ENCODE results near the gene HLCS. TPM values are rescaled to one million over a fixed set of nuclear protein-coding genes. Genes with fewer than 3 reads are reported as not detected.

The HLCS gene
- total RNA-seq, 1 experiment from 2014 or later, result 12.7 TPM

DNA sequence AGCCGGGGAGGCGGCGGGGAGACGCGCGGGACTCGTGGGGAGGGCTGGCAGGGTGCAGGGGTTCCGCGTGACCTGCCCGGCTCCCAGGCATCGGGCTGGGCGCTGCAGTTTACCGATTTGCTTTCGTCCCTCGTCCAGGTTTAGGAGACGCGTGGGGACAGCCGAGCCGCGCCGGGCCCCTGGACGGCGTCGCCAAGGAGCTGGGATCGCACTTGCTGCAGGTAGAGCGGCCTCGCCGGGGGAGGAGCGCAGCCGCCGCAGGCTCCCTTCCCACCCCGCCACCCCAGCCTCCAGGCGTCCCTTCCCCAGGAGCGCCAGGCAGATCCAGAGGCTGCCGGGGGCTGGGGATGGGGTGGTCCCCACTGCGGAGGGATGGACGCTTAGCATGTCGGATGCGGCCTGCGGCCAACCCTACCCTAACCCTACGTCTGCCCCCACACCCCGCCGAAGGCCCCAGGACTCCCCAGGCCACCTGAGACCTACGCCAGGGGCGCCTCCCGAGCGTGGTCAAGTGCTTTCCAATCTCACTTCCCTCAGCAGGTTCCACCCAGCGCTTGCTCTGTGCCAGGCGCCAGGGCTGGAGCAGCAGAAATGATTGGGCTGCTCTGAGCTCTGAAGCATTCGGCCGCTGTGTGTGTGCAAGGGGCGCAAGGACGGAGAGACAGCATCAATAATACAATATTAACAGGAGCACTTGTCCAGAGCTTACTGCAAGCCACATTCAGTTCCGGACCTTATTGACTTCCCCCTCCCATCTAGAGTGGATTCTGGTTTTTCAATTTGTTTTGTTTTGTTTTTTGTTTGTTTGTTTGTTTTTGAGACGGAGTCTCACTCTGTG, 257.2 kb downstream of the HLCS start:
- H2AFZ ChIP-seq (ENCODE audit: low read length), result no peak overlapping the region
- no peak for TF ChIP-seq CTCF (conservative IDR thresholded peaks at IDR 0.05)

More for the DNA sequence above, 257.2 kb downstream of the HLCS start:
- Histone ChIP-seq H3K9ac (ENCODE audit: extremely low read depth, insufficient read length, low read length) (no peak overlapping the region), H2AK5ac (ENCODE audit: insufficient read length, low read length) (no peak overlapping the region), H3K23ac (ENCODE audit: insufficient read length, low read depth, low read length) (no peak overlapping the region), H3K56ac (ENCODE audit: insufficient read length, low read depth, low read length) (no peak overlapping the region), H4K91ac (ENCODE audit: insufficient read length, low read depth, low read length) (no peak overlapping the region), H3K27me3 (ENCODE audit: insufficient read depth, low read length) (peaks cover 58% of the 10 kb centered on the region), H3T11ph (ENCODE audit: low read length) (no peak overlapping the region), H4K5ac (ENCODE audit: insufficient read length, low read depth, low read length) (no peak overlapping the region), H2BK12ac (ENCODE audit: insufficient read length, low read depth, low read length) (no peak overlapping the region), H2BK120ac (ENCODE audit: low read depth, low read length, poor library complexity, severe bottlenecking) (no peak overlapping the region), H3K23me2 (ENCODE audit: insufficient read length, low read depth, low read length, poor library complexity, severe bottlenecking) (peaks cover 10% of the 10 kb centered on the region), H3K79me1 (ENCODE audit: insufficient read depth, low read depth, low read length, poor library complexity, severe bottlenecking) (no peaks in the 10 kb centered on the region), H3K4me1 (ENCODE audit: insufficient read depth, low read length) (0 out of 2 replicates have a peak, but pooled peaks cover 2% of the 10 kb centered on the region), H2BK5ac (ENCODE audit: insufficient read length, low read length) (no peak overlapping the region), H4K8ac (replicated peaks; ENCODE audit: insufficient read length, low read depth, low read length) (no peak overlapping the region), H3K14ac (ENCODE audit: insufficient read depth, low read length) (no peak overlapping the region), H3K9me3 (ENCODE audit: control insufficient read depth, low read depth, low read length) (no peaks in the 10 kb centered on the region), H3K27ac (ENCODE audit: insufficient read length, low read depth, low read length) (no peak overlapping the region), H2BK20ac (ENCODE audit: low read depth, low read length, poor library complexity, severe bottlenecking) (no peak overlapping the region), H2BK15ac (ENCODE audit: low read depth, low read length) (no peak overlapping the region), H4K20me1 (ENCODE audit: control insufficient read depth, insufficient read depth, insufficient read length) (peaks cover 2% of the 10 kb centered on the region), H3K4ac (ENCODE audit: low read depth, low read length) (no peak overlapping the region), H3K18ac (ENCODE audit: insufficient read length, low read depth, low read length) (no peak overlapping the region), H3K79me2 (ENCODE audit: insufficient read depth, low read length) (no peaks in the 10 kb centered on the region), H3K4me2 (ENCODE audit: insufficient read depth, insufficient read length, low read length) (peak overlapping the region; percentile 77)
- H3K9me3 Mint-ChIP-seq, result peaks cover 4% of the 10 kb centered on the region in 2 experiments; a peak in 3 of 5 replicates
- no CpG with 5 or more reads among the region's 55 CpGs for WGBS (ENCODE audit: extremely low coverage, insufficient read length, low lambda C conversion rate)
- H3K27me3 Mint-ChIP-seq (ENCODE audit: low read depth), result peaks cover 100% of the 10 kb centered on the region
- H3K4me3 Mint-ChIP-seq, result peak overlapping the region in 1 of 2 experiments; percentile 80; a peak in 3 of 5 replicates
- H3K4me1 Mint-ChIP-seq, result peaks cover 39 to 50% of the 10 kb centered on the region in 2 experiments
- no peak overlapping the region for H3K27ac Mint-ChIP-seq
- peaks cover 0 to 4% (median 1%) of the 10 kb centered on the region in 3 experiments; a peak in 3 of 7 replicates for H3K36me3 Mint-ChIP-seq (ENCODE audit: insufficient read depth in 1 of 3, low read depth in 3 of 3)
- peak; percentile 56 for DNase-seq

Data from H9 (cell line).